Astrocyte of the cerebellum (primary cell): ENCODE results near the gene ANP32E.
"Not testable (repeated sequence)": the region's sequence is repeated elsewhere in the genome, so short reads cannot be mapped to it uniquely, and the experiment has no call there.

Experiments used
- DNase-seq: peaks from one replicate; pipeline ENCODE4 v3.0.0-alpha.2; 2011; ENCODE audit warnings: low read depth
- H3K4me3 ChIP-seq: 2 replicates; pipeline ENCODE4 v1.5.1; 2011; ENCODE audit warnings: mild to moderate bottlenecking, low read depth, low read length, moderate library complexity
- in situ Hi-C: cut with HindIII; loops from 2 replicates; pipeline ENCODE4 v1.10.0; 2017; ENCODE audit warnings: low sequenced_read_pairs
- TF ChIP-seq, protein P1 (sequence below): IDR thresholded peaks from 2 replicates; pipeline ENCODE4 v1.5.1; 2012; ENCODE audit warnings: low read length, low read depth, moderate library complexity, mild to moderate bottlenecking; ENCODE audit errors: missing control alignments

The ANP32E gene

DNA sequence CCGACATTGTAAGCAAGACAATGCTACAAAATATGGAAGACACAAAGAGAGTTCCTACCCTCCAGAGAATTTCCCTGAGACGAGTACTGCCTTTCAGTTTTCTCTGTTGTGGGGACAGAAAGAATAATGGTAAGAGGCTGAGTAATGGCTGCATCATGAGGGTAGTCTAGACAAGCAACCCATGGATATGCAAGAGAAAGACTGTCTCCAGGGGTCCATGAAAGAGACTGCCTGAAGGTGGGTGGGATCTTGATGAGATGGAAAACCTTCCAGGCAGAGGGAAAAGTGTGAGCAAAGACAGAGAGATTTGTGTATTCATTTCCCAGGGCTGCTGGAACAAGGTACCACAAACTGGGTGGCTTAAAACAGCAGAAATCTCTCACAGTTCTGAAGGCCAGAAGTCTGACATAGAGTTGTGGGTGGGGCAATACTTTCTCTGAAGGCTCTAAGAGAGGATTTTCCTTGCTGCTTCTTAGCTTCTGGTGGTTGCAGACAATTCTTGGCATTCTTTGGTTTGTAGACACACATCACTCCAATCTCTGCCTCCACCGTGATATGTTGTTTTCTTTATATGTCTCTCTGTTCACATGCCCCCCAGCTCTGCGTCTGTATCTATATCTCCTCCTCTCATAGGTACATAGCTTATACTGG, 41.4 kb downstream of the ANP32E start:
- no peak overlapping the region for H3K4me3 ChIP-seq
- TF ChIP-seq, protein P1, sequence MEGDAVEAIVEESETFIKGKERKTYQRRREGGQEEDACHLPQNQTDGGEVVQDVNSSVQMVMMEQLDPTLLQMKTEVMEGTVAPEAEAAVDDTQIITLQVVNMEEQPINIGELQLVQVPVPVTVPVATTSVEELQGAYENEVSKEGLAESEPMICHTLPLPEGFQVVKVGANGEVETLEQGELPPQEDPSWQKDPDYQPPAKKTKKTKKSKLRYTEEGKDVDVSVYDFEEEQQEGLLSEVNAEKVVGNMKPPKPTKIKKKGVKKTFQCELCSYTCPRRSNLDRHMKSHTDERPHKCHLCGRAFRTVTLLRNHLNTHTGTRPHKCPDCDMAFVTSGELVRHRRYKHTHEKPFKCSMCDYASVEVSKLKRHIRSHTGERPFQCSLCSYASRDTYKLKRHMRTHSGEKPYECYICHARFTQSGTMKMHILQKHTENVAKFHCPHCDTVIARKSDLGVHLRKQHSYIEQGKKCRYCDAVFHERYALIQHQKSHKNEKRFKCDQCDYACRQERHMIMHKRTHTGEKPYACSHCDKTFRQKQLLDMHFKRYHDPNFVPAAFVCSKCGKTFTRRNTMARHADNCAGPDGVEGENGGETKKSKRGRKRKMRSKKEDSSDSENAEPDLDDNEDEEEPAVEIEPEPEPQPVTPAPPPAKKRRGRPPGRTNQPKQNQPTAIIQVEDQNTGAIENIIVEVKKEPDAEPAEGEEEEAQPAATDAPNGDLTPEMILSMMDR = no peak
- DNase-seq = no peak
- in situ Hi-C loops = no loop called here

- in situ Hi-C loops = no loop called here
- peak; percentile 13 for DNase-seq
Observed at GRCh38 chr1:150192012-150192411, 43.9 kb downstream of the ANP32E start.

GRCh38 chr1:150187560-150187931, 48.4 kb downstream of the ANP32E start:
- TF ChIP-seq, protein P1 = no peak
- H3K4me3 ChIP-seq = no peak overlapping the region
- no peak for DNase-seq
- in situ Hi-C loops = no loop called here

More at GRCh38 chr1:150192012-150192411, 43.9 kb downstream of the ANP32E start:
- no peak overlapping the region for H3K4me3 ChIP-seq
- TF ChIP-seq, protein P1 = no peak

DNA sequence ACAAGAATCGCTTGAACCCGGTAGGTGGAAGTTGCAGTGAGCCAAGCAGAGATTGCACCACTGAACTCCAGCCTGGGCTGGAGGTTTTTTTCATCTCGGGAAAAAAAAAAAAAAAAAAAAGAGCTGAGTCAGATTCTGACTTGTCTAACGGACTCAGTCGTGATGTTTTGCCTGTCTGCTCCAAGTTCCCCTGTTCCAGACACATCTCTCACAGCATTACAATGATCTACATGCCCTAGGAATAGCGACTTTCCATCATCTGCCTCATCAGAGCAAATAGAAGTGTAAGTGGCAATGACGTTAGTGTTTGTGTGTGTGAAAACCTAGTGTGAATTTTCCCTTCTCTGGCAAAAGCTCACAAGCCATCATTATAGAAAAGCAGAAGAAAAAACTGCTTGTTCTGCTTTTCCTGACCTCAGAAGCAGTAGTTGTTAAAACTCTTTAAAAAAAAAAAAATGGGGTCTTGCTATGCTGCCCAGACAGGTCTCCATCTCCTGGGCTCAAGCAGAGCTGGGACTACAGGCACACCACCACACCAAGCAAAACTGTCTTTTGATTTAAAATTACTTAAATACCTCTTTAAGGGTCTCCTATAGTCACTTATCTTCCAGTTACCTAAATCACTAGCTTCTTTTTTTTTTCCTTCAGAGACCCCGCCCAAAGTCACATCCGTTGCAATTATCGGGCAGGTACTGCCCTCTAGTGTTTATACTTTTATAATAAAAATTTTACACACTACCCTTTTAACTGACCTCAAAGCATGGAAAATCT, 48.9 kb downstream of the ANP32E start:
- TF ChIP-seq, protein P1 = peak; percentile 42
- in situ Hi-C loops = no loop called here
- H3K4me3 ChIP-seq = no peak overlapping the region
- peak; percentile 23 for DNase-seq

DNA sequence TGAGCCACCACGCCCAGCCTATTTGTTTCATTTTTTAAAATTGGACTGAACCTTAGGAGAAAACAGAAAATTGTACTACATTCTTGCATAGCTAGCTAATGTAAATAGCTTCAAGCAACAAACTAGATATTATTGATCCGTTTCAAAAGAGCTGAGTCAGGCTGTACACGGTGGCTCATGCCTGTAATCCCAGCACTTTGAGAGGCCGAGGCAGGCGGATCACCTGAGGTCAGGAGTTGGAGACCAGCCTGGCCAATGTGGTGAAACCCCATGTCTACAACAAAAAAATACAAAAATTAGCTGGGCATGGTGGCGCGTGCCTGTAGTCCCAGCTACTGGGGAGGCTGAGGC, 49.5 kb downstream of the ANP32E start:
- in situ Hi-C loops, DNase-seq, H3K4me3 ChIP-seq: not testable (repeated sequence)

- DNase-seq = no peak
- TF ChIP-seq, protein P1 = no peak
- in situ Hi-C loops = no loop called here
- no peak overlapping the region for H3K4me3 ChIP-seq
Observed at GRCh38 chr1:150185481-150185880, 50.4 kb downstream of the ANP32E start.

GRCh38 chr1:150183061-150183460, 52.9 kb downstream of the ANP32E start:
- no peak overlapping the region for H3K4me3 ChIP-seq
- TF ChIP-seq, protein P1 = no peak
- in situ Hi-C loops = no loop called here
- DNase-seq = no peak
